Lower leg skin (tissue), 4 donors: ENCODE data around the gene RAB7A. TPM values are rescaled to one million over a fixed set of nuclear protein-coding genes. Genes with fewer than 3 reads are reported as not detected.

ENCODE experiments used
- DNase-seq, 2 donors: peaks; one replicate each; pipeline ENCODE4 v3.0.0-alpha.2; 2019; ENCODE audit warnings: low spot score in 2 of 2
- H3K4me3 ChIP-seq: fragments of 200-600 bp; sonication (generic); 2 replicates; pipeline ENCODE4 v1.5.1; 2017; ENCODE audit warnings: mild to moderate bottlenecking, low read depth; ENCODE audit not compliant: poor library complexity, severe bottlenecking
- CTCF ChIP-seq, 3 donors: fragments of 450-650 bp; IDR thresholded peaks; one replicate each; pipeline ENCODE4 v1.5.1; 2016; ENCODE audit warnings: antibody characterized with exemption in 3 of 3, mild to moderate bottlenecking in 3 of 3, moderate library complexity in 2 of 3
- POLR2A ChIP-seq, 2 donors: fragments of 450-650 bp; IDR thresholded peaks; one replicate each; pipeline ENCODE4 v1.6.1; 2016 to 2017; ENCODE audit warnings: antibody characterized with exemption in 2 of 2, mild to moderate bottlenecking in 1 of 2, moderate library complexity in 1 of 2
- WGBS, 2 donors: methylation state at CpG; one replicate each; pipeline ENCODE4 v1.1.5; 2018; 5-methylcytosine and 5-hydroxymethylcytosine counted together
- intact Hi-C: fragments of 100-400 bp; cut with DNase I; formaldehyde crosslinking; loops from one replicate; pipeline ENCODE4 v1.15.0; 2023; ENCODE audit warnings: low total_unique reads
- total RNA-seq, 4 donors: library from RNA; depleted of rRNA; stranded (reverse); fragments of >200 nt; gene quantifications; one replicate each; pipeline ENCODE4 v1.1.0, GENCODE V29; 2016

The RAB7A gene
- total RNA-seq, 4 donors from 2014 or later, result 82.0 to 127 (median 114) TPM

GRCh38 chr3:128735884-128736283 is 9.9 kb downstream of the RAB7A start:
- H3K4me3 ChIP-seq, result no peak overlapping the region
- DNase-seq, result no peak
- TF ChIP-seq CTCF (IDR thresholded peaks at IDR 0.05) (no peak), POLR2A (IDR thresholded peaks at IDR 0.05) (no peak)
- intact Hi-C loops, result no loop called here
- 50 to 72% methylated on average over 2 of the region's 2 CpGs for WGBS, 2 donors

DNA sequence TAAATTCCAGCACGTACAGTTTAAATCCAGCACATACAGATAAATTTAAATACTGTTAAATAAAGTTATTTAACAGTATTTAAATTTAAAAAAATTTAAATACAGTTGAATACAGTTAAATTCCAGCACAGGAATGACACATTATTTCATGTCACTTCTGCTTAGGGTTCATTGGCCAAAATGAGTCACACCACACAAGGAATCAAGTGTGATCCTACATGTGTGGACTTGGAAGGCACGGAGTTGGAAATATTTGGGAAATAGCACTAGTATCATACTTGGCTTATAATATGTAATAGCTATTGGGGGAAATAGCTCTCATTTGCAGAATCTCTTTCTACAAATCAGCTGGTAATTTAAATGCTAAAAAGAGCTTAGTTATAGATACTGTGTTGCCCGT is 10.6 kb downstream of the RAB7A start:
- WGBS, 2 donors, result 50 to 59% methylated on average over 3 of the region's 3 CpGs
- no peak for TF ChIP-seq CTCF (IDR thresholded peaks at IDR 0.05)
- no peak for TF ChIP-seq POLR2A (IDR thresholded peaks at IDR 0.05)
- intact Hi-C loops, result no loop called here
- DNase-seq, result no peak
- no peak overlapping the region for H3K4me3 ChIP-seq

DNA sequence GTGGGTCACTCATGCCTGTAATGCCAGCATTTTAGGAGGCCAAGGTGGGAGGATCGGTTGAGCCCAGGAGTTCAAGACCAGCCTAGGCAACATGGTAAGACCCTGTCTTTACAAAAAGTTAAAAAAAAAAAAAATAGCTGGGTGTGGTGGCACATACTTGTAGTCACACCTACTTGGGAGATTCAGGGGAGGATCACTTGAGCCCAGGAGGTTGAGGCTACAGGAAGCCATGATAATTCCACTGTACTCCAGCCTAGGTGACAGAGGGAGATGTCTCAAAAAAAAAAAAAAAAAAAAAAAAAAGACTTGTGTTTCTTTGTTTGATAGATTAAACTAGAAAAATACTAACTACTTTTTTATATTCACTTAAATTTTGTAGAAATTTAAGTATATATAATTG is 14.6 kb downstream of the RAB7A start:
- intact Hi-C loops, result no loop called here
- WGBS, 2 donors, result 88 to 100% methylated on average over 1 of the region's 1 CpG
- no peak overlapping the region for H3K4me3 ChIP-seq
- TF ChIP-seq CTCF (IDR thresholded peaks at IDR 0.05) (no peak), POLR2A (IDR thresholded peaks at IDR 0.05) (no peak)
- DNase-seq, result no peak

DNA sequence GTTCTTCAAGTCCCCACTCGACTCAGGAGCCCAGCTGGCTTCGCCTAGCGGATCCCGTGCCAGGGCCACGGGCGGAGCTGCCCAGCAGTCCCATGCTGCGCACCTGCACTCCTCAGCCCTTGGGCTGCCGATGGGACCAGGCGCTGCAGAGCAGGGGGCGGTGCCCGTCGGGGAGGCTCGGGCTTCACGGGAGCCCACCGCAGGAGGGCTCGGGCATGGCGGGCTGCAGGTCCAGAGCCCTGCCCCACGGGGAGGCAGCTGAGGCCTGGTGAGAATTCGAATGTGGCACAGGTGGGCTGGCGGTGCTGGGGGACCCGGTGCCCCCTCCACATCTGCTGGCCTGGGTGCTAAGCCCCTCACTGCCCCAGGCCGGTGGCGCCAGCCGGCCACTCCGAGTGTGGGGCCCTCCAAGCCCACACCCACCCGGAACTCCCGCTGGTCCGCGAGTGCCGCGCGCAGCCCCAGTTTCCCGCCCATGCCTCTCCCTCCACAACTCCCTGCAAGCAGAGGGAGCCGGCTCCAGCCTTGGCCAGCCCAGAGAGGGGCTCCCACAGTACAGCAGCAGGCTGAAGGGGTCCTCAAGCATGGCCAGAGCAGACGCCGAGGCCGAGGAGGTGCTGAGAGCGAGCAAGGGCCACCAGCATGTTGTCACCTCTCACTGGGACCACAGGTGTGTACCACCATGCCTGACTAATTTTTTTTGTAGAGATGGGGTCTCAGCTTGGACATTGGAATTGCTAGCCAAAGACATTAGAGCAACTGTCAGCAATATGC is 17.0 kb downstream of the RAB7A start:
- no peak overlapping the region for H3K4me3 ChIP-seq
- TF ChIP-seq POLR2A (IDR thresholded peaks at IDR 0.05) (no peak), CTCF (IDR thresholded peaks at IDR 0.05) (no peak)
- 97% methylated on average over 19 to 36 of the region's 38 CpGs for WGBS, 2 donors
- intact Hi-C loops, result no loop called here
- no peak for DNase-seq

- WGBS, 2 donors, result 91 to 93% methylated on average over 3 of the region's 3 CpGs
- intact Hi-C loops, result no loop called here
- DNase-seq, result no peak
- no peak overlapping the region for H3K4me3 ChIP-seq
- TF ChIP-seq CTCF (IDR thresholded peaks at IDR 0.05), result no peak
- no peak for TF ChIP-seq POLR2A (IDR thresholded peaks at IDR 0.05)
Observed at GRCh38 chr3:128745742-128746141, 19.8 kb downstream of the RAB7A start.

GRCh38 chr3:128746881-128747280 is 20.9 kb downstream of the RAB7A start:
- no peak for DNase-seq
- H3K4me3 ChIP-seq, result no peak overlapping the region
- no peak for TF ChIP-seq CTCF (IDR thresholded peaks at IDR 0.05)
- no peak for TF ChIP-seq POLR2A (IDR thresholded peaks at IDR 0.05)
- intact Hi-C loops, result no loop called here
- 95 to 98% methylated on average over 2 of the region's 2 CpGs for WGBS, 2 donors
